Testis (tissue), 3 donors: ENCODE results near the gene SNX10. TPM values are rescaled to one million over a fixed set of nuclear protein-coding genes. Genes with fewer than 3 reads are reported as not detected.

Source experiments
- DNase-seq: peaks from one replicate; pipeline ENCODE4 v3.0.0-alpha.2; 2019
- H3K27ac ChIP-seq, 2 donors: fragments of 200-600 bp; sonication (generic); one replicate each; pipeline ENCODE4 v1.5.1; 2019
- H3K27me3 ChIP-seq: fragments of 200-600 bp; sonication (generic); one replicate; pipeline ENCODE4 v1.5.1; 2019
- H3K36me3 ChIP-seq: fragments of 200-600 bp; sonication (generic); one replicate; pipeline ENCODE4 v1.5.1; 2017; ENCODE audit warnings: low read depth; ENCODE audit errors: missing control alignments
- H3K4me1 ChIP-seq: fragments of 200-600 bp; sonication (generic); one replicate; pipeline ENCODE4 v1.5.1; 2019
- H3K4me3 ChIP-seq, 2 donors: fragments of 200-600 bp; sonication (generic); one replicate each; pipeline ENCODE4 v1.5.1; 2017 to 2019
- H3K9me3 ChIP-seq: fragments of 200-600 bp; sonication (generic); one replicate; pipeline ENCODE4 v1.5.1; 2017
- POLR2A ChIP-seq: fragments of 450-650 bp; IDR thresholded peaks from one replicate; pipeline ENCODE4 v1.6.1; 2017; ENCODE audit warnings: antibody characterized with exemption, mild to moderate bottlenecking, moderate library complexity
- WGBS, 2 donors: methylation state at CpG; one replicate each; pipeline ENCODE4 v1.1.5; 2018; 5-methylcytosine and 5-hydroxymethylcytosine counted together
- intact Hi-C: fragments of 100-400 bp; cut with DNase I; formaldehyde crosslinking; loops from one replicate; pipeline ENCODE4 v1.15.1; 2023; ENCODE audit warnings: low total_unique reads
- polyA plus RNA-seq: library from polyadenylated mRNA; stranded (reverse); fragments of 350-450 nt; fragmentation: Illumina TruSeq; extraction: RNeasy Lipid Tissue Mini Kit (QIAGEN cat#74804); gene quantifications from one replicate; pipeline ENCODE4 v1.2.3, GENCODE V29; 2014; ENCODE audit warnings: low read depth, low replicate concordance; ENCODE audit not compliant: insufficient read depth
- total RNA-seq, 2 donors: library from RNA; depleted of rRNA; stranded (reverse); fragments of >200 nt; gene quantifications; one replicate each; pipeline ENCODE4 v1.2.3, GENCODE V29; 2016
- TF ChIP-seq, protein P1 (sequence below), 3 experiments: fragments of 450-650 bp in 2 of 3; fragments of 200-600 bp in 1 of 3; sonication (generic) in 1 of 3; IDR thresholded peaks; one replicate each; pipeline ENCODE4 v1.5.1; 2016 to 2019; ENCODE audit warnings: antibody characterized with exemption in 3 of 3, mild to moderate bottlenecking in 2 of 3, moderate library complexity in 1 of 3

SNX10 gene
- total and polyA plus RNA-seq, 3 donors from 2014 or later: 4.4 to 6.3 (median 5.6) TPM

DNA sequence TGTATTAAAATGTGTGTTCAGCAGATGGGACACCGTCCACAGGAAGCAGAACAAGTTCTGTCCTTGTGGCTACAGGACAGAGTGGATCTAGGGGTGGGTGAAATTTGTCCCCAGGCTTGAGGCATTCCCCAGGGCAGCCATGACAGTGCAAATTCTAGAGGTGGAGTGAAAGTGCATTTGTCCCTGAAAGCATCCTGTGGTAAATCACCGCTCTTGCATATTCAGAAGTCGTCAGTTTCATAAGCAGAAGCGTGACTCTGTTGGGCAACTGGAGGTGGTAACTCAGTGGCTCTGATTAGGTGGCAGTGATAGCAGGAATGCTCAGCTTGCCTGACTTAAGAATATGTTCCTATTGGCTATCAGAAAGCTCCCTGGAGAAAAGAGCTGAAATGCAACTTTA, 96.6 kb downstream of the SNX10 start:
- Histone ChIP-seq H3K27ac (no peak overlapping the region), H3K36me3 (no peaks in the 10 kb centered on the region), H3K9me3 (no peaks in the 10 kb centered on the region), H3K4me1 (no peaks in the 10 kb centered on the region), H3K4me3 (no peak overlapping the region), H3K27me3 (no peaks in the 10 kb centered on the region)
- TF ChIP-seq, protein P1, sequence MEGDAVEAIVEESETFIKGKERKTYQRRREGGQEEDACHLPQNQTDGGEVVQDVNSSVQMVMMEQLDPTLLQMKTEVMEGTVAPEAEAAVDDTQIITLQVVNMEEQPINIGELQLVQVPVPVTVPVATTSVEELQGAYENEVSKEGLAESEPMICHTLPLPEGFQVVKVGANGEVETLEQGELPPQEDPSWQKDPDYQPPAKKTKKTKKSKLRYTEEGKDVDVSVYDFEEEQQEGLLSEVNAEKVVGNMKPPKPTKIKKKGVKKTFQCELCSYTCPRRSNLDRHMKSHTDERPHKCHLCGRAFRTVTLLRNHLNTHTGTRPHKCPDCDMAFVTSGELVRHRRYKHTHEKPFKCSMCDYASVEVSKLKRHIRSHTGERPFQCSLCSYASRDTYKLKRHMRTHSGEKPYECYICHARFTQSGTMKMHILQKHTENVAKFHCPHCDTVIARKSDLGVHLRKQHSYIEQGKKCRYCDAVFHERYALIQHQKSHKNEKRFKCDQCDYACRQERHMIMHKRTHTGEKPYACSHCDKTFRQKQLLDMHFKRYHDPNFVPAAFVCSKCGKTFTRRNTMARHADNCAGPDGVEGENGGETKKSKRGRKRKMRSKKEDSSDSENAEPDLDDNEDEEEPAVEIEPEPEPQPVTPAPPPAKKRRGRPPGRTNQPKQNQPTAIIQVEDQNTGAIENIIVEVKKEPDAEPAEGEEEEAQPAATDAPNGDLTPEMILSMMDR (IDR thresholded peaks at IDR 0.05): no peak
- no peak for TF ChIP-seq POLR2A
- no peak for DNase-seq
- intact Hi-C loops: no loop called here
- whole genome bisulfite sequencing, 2 donors: 76 to 85% methylated on average over 4 of the region's 4 CpGs

DNA sequence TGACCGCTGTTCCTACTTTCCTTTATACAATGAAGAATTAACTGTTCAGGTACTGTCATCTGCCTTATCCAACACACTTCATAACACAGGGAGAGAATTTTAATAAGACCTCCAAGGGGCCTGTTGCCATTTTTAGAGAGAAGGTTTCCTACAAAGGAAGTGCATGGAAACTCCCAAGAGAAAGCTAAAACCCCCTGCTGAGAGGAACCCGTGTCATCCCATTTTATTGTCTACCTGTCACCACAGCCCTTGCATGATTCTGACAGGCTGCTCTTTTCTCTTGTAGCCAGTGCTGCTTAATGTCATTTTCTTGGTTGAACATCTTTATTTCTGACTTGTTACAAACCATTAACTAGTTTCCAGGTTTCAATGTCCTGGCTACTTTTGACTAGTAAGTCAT, 98.4 kb downstream of the SNX10 start:
- H3K27ac ChIP-seq: no peak overlapping the region
- H3K36me3 ChIP-seq: no peaks in the 10 kb centered on the region
- no peak for TF ChIP-seq POLR2A
- TF ChIP-seq, protein P1 (IDR thresholded peaks at IDR 0.05): no peak
- no peaks in the 10 kb centered on the region for H3K27me3 ChIP-seq
- H3K4me3 ChIP-seq: no peak overlapping the region
- H3K4me1 ChIP-seq: no peaks in the 10 kb centered on the region
- intact Hi-C loops: no loop called here
- DNase-seq: no peak
- no peaks in the 10 kb centered on the region for H3K9me3 ChIP-seq
- 72 to 92% methylated on average over 2 of the region's 2 CpGs for WGBS, 2 donors

DNA sequence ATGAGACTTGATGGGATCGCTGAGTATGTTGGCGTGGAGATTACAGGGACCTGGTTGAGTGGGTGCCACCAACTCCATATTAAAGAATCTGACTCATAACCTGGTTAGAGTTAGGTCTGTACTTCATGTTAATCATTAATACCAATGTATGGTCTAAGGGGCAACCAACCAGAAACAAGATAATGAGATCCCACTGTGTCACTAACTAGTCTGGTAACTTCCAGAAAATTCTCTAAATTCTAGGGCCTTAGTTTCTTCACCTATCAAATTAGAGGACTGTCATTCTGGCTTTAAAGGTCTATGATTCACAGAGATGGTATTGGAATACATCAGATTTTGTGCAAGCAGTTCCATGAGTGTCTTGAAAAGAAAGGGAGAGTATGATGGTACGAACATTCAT, 102.2 kb downstream of the SNX10 start:
- H3K4me3 ChIP-seq: no peak overlapping the region
- H3K9me3 ChIP-seq: no peaks in the 10 kb centered on the region
- DNase-seq: no peak
- H3K27ac ChIP-seq: no peak overlapping the region
- no peaks in the 10 kb centered on the region for H3K36me3 ChIP-seq
- peaks cover 5% of the 10 kb centered on the region for H3K4me1 ChIP-seq
- no peaks in the 10 kb centered on the region for H3K27me3 ChIP-seq
- intact Hi-C loops: no loop called here
- TF ChIP-seq POLR2A: no peak
- TF ChIP-seq, protein P1 (IDR thresholded peaks at IDR 0.05): no peak
- WGBS, 2 donors: 95 to 97% methylated on average over 3 of the region's 3 CpGs

DNA sequence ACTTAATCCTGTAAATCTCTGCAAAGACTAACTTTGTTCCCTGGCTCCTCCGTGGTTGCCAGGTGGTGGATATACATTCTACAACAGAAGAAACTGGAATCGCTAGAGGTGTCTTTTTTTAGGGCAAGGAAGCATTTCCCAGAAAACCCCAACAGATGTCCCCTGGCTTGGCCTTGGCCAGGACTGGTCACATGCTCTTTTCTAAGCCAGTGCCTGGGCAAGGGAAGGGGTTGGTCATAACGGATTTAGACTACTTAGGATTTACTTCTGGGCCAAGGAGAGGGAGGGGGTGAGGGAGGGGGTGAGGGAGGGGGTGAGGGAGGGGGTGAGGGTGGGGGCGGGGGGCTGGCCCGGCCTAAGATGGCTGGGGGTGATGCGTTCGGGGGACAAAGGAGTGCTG, 105.7 kb downstream of the SNX10 start:
- WGBS, 2 donors: 31 to 47% methylated on average over 6 to 7 of the region's 7 CpGs
- H3K36me3 ChIP-seq: no peaks in the 10 kb centered on the region
- H3K9me3 ChIP-seq: no peaks in the 10 kb centered on the region
- peak; percentile 59 for DNase-seq
- TF ChIP-seq, protein P1 (IDR thresholded peaks at IDR 0.05): no peak
- TF ChIP-seq POLR2A: no peak
- H3K4me1 ChIP-seq: peaks cover 5% of the 10 kb centered on the region
- H3K27me3 ChIP-seq: no peaks in the 10 kb centered on the region
- H3K27ac ChIP-seq: peak overlapping the region; percentile 80 to 86
- intact Hi-C loops: no loop called here
- H3K4me3 ChIP-seq: peak overlapping the region in 1 of 2 donors; percentile 71

DNA sequence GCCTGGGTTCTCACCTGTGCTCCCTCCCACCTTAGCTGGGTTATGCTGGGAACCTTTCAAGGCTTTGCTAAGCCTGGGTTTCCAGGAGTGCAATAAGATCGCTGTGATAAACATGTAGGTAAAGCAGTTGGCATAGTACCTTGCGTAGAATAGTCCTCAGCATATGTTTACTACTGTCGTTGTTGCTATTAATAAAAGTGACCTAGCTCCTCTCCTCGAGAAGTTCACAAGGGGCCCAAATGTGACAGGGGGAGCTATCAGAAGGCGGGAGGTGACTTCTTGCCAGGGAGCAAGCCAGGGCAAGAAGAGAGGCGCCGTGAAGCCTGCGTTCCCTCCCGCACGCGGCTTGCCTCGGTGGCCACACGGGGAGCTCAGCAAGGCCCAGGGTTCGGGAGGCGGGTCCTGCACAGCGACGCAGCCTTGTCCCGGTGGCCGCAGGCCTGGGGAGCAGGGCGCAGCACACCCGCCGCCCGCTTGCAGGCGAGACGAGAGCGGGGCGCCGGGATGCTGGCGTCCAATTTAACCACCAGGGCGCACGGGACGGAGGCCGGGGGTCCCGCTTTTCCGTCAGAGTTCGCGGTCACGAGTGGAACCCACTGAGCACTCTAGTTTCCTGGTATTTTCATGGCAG, 106.2 kb downstream of the SNX10 start:
- intact Hi-C loops: no loop called here
- Histone ChIP-seq H3K4me1 (peaks cover 5% of the 10 kb centered on the region), H3K4me3 (peak overlapping the region; percentile 68 to 71), H3K9me3 (no peaks in the 10 kb centered on the region), H3K27me3 (no peaks in the 10 kb centered on the region), H3K36me3 (no peaks in the 10 kb centered on the region), H3K27ac (peak overlapping the region; percentile 80 to 86)
- 3 to 5% methylated on average over 23 to 38 of the region's 38 CpGs for WGBS, 2 donors
- TF ChIP-seq, protein P1 (IDR thresholded peaks at IDR 0.05): peak in 1 of 3 experiments; percentile 25
- TF ChIP-seq POLR2A: no peak
- DNase-seq: peak; percentile 71
